Fibroblast of lung (primary cell): ENCODE measurements around the gene KERA. TPM values are rescaled to one million over a fixed set of nuclear protein-coding genes. Genes with fewer than 3 reads are reported as not detected.

Source experiments
- DNase-seq, 2 donors: peaks; one replicate each; pipeline versions ENCODE4 v3.0.0 to v3.0.0-alpha.2; 2010; ENCODE audit warnings: low read depth in 2 of 2
- H2AFZ ChIP-seq: 2 replicates; pipeline ENCODE4 v1.5.1; 2012; ENCODE audit warnings: low read length, control low read depth, inconsistent platforms
- H3K27ac ChIP-seq: 2 replicates; pipeline ENCODE4 v1.5.1; 2011; ENCODE audit warnings: low read length, control low read depth; ENCODE audit not compliant: insufficient read depth
- H3K27me3 ChIP-seq: 2 replicates; pipeline ENCODE4 v1.5.1; 2011; ENCODE audit warnings: mild to moderate bottlenecking, low read length; ENCODE audit not compliant: control insufficient read depth, insufficient read depth
- H3K36me3 ChIP-seq: 2 replicates; pipeline ENCODE4 v1.5.1; 2011; ENCODE audit warnings: low read length; ENCODE audit not compliant: control insufficient read depth, insufficient read depth
- H3K4me1 ChIP-seq: 2 replicates; pipeline ENCODE4 v1.5.1; 2011; ENCODE audit warnings: low read length; ENCODE audit not compliant: control insufficient read depth, insufficient read depth; ENCODE audit errors: extremely low read depth
- H3K4me2 ChIP-seq: 2 replicates; pipeline ENCODE4 v1.5.1; 2011; ENCODE audit warnings: low read length, control low read depth; ENCODE audit not compliant: insufficient read depth; ENCODE audit errors: extremely low read depth
- H3K4me3 ChIP-seq, 4 experiments: fragments of 200-600 bp in 1 of 4; sonication (generic) in 1 of 4; replicated peaks in 1 of 4; 2 replicates each; pipeline ENCODE4 v1.5.1; 2011 to 2016; ENCODE audit warnings: low read length in 4 of 4, low read depth in 3 of 4, mild to moderate bottlenecking in 3 of 4, control low read depth in 2 of 4, inconsistent platforms in 1 of 4, mixed read lengths in 1 of 4; ENCODE audit not compliant: insufficient read depth in 1 of 4; ENCODE audit errors: control extremely low read depth in 1 of 4
- H3K79me2 ChIP-seq: 2 replicates; pipeline ENCODE4 v1.5.1; 2012; ENCODE audit warnings: mild to moderate bottlenecking, low read length, inconsistent platforms; ENCODE audit not compliant: control insufficient read depth, insufficient read depth
- H3K9ac ChIP-seq: 2 replicates; pipeline ENCODE4 v1.5.1; 2011; ENCODE audit warnings: mild to moderate bottlenecking, low read length, control low read depth; ENCODE audit not compliant: insufficient read depth
- H3K9me3 ChIP-seq: 2 replicates; pipeline ENCODE4 v1.5.1; 2012; ENCODE audit warnings: low read depth, low read length; ENCODE audit not compliant: control insufficient read depth, insufficient read depth
- H4K20me1 ChIP-seq: 2 replicates; pipeline ENCODE4 v1.5.1; 2011; ENCODE audit warnings: low read length; ENCODE audit not compliant: control insufficient read depth, insufficient read depth; ENCODE audit errors: extremely low read depth
- CTCF ChIP-seq, 2 donors: IDR thresholded peaks in 1 of 2; conservative IDR thresholded peaks in 1 of 2; 1 replicate in 1 of 2; 2 replicates in 1 of 2; pipeline ENCODE4 v1.5.1; 2011 to 2012; ENCODE audit warnings: low read length in 2 of 2, control low read depth in 1 of 2, inconsistent platforms in 1 of 2, low read depth in 1 of 2, mild to moderate bottlenecking in 1 of 2
- EZH2 ChIP-seq: IDR thresholded peaks from 2 replicates; pipeline ENCODE4 v1.5.1; 2012; ENCODE audit warnings: low read length, control low read depth, mild to moderate bottlenecking; ENCODE audit errors: missing control alignments
- polyA plus RNA-seq, 2 donors: library from polyadenylated mRNA; depleted of rRNA in 1 of 2; stranded (reverse) in 1 of 2; unstranded in 1 of 2; fragments of >200 nt; gene quantifications; 2 replicates each; pipeline ENCODE4 v1.2.1, GENCODE V29; 2011 to 2012; ENCODE audit warnings: missing spikeins in 1 of 2
- total RNA-seq: library from RNA; depleted of rRNA; stranded (reverse); fragments of >200 nt; gene quantifications from 2 replicates; pipeline ENCODE4 v1.2.1, GENCODE V29; 2014

Gene KERA
- total and polyA plus RNA-seq, 2 donors (not counting 1 experiment from before 2014, with no cell fraction given): not detected

DNA sequence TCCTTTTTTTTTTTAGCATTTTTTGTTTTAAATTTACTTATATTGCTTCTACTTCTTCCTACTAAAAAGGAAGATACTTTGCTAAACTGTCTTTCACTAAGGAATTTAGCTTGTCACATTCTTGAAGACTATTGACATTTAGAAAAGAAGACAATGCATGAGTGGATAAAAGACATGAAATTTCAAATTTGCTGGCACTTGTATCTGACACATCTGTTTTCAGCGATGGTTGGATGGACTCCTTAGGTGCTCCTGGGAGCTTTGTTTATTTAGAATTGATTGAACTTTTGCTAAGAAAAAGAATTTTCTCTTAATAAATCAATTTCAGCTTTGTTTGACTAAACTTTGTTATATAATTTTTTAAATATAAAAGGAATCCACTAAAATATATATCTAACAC, 3.3 kb upstream of the KERA start:
- TF ChIP-seq EZH2 (no peak), CTCF (conservative IDR thresholded peaks at IDR 0.05 in 1 of 2, IDR thresholded peaks at IDR 0.05 in 1 of 2; ENCODE audit: low read depth in 1 of 2, low read length in 2 of 2) (no peak)
- Histone ChIP-seq H3K79me2 (no peaks in the 10 kb centered on the region), H3K36me3 (no peaks in the 10 kb centered on the region), H3K27ac (no peak overlapping the region), H3K4me3 (no peak overlapping the region), H3K4me2 (no peak overlapping the region), H3K4me1 (no peaks in the 10 kb centered on the region), H3K9ac (no peak overlapping the region), H3K9me3 (no peaks in the 10 kb centered on the region), H3K27me3 (no peaks in the 10 kb centered on the region), H4K20me1 (no peaks in the 10 kb centered on the region), H2AFZ (no peak overlapping the region)
- no peak for DNase-seq

DNA sequence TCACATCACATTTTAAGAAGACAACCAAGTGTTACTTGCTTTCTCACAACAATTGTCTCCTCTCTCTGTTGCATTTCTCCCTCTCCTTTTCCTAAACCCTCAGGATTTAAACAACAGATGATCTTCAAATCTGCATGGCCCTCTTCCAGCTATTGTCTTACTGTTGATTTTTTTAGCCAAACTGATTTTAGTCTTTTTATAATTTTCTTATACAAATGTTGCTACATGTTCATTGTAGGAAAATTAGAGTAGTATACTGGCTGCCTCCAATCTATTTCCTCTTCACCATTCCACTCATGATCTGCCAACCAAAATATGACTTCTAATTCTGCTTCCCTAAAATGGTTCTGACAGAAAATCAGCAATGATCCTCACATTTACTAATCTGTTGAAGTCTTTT, 1.4 kb upstream of the KERA start:
- DNase-seq: no peak
- H3K9ac ChIP-seq: no peak overlapping the region
- no peak for TF ChIP-seq EZH2
- no peaks in the 10 kb centered on the region for H3K36me3 ChIP-seq
- H3K27ac ChIP-seq: no peak overlapping the region
- H3K4me1 ChIP-seq: no peaks in the 10 kb centered on the region
- no peaks in the 10 kb centered on the region for H3K9me3 ChIP-seq
- no peak overlapping the region for H3K4me3 ChIP-seq
- H2AFZ ChIP-seq: no peak overlapping the region
- no peaks in the 10 kb centered on the region for H3K27me3 ChIP-seq
- no peaks in the 10 kb centered on the region for H3K79me2 ChIP-seq
- H4K20me1 ChIP-seq: no peaks in the 10 kb centered on the region
- H3K4me2 ChIP-seq: no peak overlapping the region

DNA sequence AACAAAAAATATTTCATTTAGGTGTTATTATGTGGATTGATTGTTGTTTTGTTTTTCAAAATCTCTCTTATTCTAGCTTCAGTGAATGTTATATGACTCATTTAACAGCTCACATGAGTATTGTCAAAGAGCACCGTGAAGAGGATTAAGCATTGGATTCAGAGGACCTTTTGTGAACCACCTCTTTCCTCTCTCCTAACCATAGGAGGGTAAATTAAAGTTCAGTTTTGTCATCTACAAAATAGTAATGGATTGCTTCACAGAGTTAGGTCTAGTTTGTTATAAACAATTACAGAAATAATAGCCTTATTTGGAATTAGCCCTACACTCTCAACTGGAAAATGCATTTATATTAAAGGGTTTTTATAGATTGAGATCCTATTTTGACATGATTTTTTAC, 962 bp upstream of the KERA start:
- Histone ChIP-seq H2AFZ (no peak overlapping the region), H3K79me2 (no peaks in the 10 kb centered on the region), H3K36me3 (no peaks in the 10 kb centered on the region), H3K27me3 (no peaks in the 10 kb centered on the region), H3K27ac (no peak overlapping the region), H3K4me1 (no peaks in the 10 kb centered on the region), H4K20me1 (no peaks in the 10 kb centered on the region), H3K9ac (no peak overlapping the region), H3K9me3 (no peaks in the 10 kb centered on the region), H3K4me3 (no peak overlapping the region), H3K4me2 (no peak overlapping the region)
- no peak for TF ChIP-seq CTCF (conservative IDR thresholded peaks at IDR 0.05 in 1 of 2, IDR thresholded peaks at IDR 0.05 in 1 of 2; ENCODE audit: low read depth in 1 of 2, low read length in 2 of 2)
- TF ChIP-seq EZH2: no peak
- DNase-seq: no peak
